NCI-H2029 (cell line): ENCODE measurements around the gene PRKAR2A.

Source experiments
- DNase-seq: peaks from one replicate; lab custom pipeline; 2025; lab: John Stamatoyannopoulos, UW

PRKAR2A gene

DNA sequence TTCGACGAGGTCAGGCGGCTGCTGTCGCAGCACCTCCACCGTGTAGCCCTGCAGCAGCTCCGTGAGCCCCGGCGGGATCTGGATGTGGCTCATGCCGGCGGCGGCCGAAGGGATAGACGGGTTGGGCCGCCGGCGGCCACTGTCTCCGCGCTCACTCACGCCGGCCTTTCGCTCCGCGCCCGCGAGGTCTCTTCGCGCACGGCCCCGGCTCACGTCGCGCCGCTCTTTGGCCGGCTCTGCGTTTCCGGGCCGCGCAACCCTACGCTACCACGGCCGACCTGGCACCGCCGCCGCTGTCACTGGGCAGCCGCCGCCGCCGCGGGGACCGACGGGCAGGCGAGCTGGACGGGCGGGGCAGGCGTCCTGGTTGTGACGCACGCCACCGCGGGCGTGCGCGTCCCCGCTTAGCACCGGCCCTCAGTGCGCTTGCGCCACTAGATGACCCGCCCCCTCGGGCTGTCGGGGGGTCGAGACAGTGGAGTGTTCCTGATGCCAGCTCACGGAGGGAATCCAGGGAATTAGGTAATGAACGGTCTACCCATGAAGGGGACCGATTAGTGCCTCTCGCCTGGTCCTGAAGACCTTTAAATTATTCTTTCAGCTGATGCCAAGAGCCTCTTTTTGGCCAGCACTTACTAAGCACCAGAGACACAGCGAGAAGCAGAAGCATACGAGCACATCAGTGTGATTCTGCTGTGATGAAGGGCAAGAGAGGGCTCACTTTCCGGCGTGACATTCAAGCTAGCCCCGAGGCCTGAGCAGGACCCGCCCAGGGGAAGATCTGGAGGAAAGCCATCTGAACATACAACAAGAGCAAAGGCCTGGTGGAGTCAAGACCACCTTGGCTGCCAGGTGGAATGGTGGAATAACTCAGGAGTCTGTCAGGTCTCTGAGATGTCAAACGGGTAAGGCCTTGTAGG lies at the start of gene PRKAR2A:
PRKAR2A (minus strand) TSS at position 371 of the 920 bp plus-strand sequence; CDS start at position 93, 278 bp downstream.
- peak; percentile 75 for DNase-seq

DNA sequence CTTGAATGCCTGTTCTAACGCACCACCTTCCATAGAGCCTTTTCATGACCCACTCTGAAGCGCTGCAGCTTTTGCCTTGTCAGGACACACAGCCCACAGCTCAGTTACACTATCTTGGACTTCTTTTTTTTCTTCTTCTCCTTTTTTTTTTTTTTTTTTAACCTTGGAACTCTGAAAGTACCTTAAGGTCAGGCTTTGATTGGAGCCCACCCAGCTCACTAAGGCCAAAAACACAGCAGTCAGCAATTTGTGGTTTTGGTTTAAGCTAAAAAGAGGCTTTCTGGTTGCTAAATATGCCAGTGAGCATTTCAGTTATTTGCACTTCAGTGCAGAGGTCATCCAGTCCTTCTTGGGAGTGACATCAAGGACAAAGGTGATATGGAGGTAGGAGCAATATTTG lies 49.3 kb upstream of the PRKAR2A start:
- no peak for DNase-seq

DNA sequence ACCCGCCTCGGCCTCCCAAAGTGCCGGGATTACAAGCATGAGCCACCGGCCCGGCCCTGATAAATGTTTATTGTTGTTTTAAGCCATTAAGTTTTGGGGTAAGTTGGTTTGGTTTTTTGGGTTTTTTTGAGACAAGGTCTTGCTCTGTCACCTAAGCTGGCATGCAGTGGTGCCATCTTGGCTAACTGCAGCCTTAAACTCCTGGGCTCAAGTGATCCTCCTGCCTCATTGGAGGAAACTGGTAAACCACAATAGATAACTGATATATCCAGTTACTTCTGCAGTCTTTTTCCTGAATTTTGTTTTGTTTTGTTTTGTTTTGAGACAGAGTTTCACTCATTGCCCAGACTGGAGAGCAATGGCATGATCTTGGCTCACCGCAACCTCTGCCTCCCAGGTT lies 46.8 kb upstream of the PRKAR2A start:
- no peak for DNase-seq

DNA sequence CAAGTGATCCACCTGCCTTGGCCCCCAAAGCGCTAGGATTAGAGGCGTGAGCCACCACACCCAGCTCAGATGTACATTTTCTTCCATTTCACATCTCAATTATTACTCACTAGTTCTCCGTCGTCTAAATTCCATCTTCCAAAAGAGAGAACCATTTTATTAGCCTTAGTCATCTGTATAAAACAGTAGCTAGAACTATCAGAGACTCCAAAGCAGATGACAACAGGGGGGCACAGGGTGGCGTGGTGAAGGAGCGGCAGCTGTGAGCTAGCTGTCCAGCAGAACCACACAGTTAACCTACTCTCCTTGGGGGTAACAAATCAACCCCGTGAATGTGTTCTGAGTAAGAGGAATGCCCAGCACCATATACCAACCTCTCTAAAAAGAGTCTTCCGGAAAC lies 43.9 kb upstream of the PRKAR2A start:
- DNase-seq = no peak

DNA sequence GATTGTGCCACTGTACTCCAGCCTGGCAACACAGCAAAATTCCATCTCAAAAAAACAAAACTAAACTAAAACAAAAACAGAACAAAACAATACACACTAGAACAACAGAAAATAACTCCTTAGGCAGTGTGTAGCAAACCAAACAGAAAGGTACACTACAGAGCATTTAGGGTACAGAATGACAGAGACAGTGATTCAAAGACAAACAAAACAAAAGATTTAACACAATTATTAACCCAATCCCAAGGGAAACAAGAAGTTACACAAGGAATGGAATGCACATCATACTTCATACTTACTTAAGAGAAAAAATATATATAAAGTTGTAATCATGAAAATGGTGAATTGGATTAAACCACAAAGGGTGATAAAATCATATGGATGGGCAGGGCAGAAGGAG lies 38.1 kb upstream of the PRKAR2A start:
- no peak for DNase-seq

DNA sequence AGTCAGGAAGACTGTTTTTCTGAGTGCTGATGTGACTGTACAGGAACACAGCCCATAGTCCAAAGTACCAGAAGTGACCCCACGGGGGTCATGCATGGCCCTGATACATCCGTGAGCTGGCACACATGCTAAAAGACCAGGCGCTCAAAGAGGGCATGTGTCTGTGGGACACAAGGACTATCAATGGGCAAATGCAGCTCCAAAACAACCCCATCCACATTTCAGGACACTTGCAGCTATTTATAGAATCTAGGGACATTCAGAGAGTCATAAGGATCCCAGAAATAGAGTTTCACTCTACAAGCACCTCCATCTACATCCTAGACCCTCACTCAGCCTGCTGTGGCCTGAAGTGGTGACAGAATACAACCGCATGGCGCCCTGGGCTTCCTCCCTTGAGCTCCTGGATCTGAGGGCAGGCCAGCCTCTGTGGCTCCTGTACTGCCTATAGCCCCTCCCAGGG lies 34.0 kb upstream of the PRKAR2A start:
- DNase-seq = no peak

DNA sequence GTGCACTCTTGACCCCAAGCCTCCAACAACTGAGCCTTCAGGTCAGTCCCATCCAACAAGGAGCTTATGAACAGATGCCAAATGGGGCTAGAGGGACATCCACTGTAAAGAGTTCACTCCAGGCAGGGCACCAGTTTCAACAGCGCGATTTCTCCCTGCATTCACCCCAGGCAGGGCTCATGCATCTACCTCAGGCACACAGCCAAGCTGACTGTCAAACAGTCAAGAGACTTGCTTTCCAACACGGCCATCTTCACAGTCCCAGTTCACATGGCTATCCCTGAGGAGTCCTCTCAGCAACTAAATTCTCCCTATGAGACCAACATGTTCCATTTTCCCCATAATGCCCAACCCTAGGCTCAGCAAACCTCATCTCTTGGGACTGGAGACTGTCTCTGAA lies 33.3 kb upstream of the PRKAR2A start:
- DNase-seq = no peak

DNA sequence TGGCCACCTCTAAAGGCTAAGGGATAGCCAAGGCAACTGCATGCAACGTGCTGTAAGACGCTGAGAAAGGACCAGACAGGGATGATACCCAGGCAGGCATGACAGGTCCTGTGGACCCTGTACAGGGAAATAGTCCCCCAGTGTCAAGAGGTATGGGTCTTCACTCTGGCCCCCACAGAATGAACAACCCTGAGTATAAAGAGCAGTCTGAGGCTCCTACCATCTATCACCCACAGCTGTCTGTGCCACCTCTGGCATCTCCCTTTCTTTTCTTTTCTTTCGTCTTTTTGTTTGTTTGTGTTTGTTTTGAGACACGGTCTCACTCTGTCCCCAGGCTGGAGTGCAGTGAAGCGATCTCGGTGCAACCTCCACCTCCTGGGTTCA lies 32.3 kb upstream of the PRKAR2A start:
- DNase-seq = no peak

DNA sequence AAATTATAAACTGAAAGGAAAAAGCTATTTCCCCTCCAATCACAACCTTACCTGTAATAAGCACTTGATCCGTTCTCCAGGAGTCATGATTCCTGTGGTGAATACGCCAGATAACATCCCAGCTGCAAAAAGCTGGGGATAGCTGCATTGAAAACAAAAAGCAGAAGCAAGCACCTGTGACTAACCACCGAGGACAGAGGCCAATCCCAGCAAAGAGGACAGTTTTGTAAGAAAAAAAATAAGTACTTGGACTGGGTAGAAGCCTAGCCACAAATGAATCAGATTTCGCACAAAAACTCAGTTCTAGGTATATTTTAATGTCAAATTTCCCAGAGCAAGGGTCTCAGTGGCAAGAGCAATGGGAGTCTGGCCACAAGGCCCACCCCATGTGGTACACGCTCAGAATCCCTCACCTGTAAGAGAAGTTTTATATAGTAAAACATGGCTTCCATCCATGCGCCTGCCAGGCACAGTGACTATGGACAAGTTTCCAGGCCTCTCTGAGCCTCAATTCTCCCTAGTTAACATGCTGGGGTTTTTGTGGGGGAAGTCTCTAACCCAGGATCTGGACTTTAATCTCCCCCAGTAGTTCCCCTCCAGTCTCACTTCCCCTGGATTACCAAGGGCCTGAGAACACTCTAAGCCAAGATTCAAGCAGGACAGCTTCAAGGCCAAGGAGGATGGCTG lies 31.8 kb upstream of the PRKAR2A start:
- no peak for DNase-seq

DNA sequence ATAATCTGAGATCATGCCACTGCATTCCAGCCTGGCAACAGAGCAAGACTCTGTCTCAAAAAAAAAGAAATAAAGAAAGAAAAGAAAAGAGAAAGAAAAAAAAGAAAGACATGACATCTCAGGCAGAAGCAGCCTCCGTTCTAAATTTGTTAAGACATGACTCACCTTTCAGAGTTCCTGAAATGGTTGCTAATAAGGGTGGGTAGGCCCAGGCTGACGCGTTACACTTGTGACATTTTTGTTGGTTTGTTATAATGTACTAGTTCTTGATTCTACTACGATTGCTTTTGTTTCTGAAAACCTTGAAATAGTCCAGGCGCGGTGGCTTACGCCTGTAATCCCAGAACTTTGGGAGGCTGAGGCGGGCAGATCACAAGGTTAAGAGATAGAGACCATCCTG lies 30.0 kb upstream of the PRKAR2A start:
- DNase-seq = no peak

DNA sequence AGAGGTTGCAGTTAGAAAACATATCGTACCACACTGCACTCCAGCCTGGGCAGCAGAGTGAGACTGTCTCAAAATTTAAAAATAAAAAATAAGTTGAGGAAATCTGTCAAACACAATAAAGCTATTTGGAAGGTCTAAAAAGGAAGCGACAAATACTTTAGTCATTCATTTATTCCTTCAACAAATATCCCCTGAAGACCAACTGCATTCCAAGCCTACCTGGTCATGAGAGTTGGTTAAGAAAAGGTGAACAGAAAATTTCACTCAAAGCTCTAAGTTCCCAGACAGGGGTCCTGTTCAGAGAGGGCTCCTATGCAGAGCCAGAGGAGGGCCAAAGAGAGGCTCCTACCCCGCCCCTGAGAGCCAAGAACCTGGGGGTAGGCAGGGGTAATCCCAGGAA lies 15.4 kb upstream of the PRKAR2A start:
- no peak for DNase-seq

DNA sequence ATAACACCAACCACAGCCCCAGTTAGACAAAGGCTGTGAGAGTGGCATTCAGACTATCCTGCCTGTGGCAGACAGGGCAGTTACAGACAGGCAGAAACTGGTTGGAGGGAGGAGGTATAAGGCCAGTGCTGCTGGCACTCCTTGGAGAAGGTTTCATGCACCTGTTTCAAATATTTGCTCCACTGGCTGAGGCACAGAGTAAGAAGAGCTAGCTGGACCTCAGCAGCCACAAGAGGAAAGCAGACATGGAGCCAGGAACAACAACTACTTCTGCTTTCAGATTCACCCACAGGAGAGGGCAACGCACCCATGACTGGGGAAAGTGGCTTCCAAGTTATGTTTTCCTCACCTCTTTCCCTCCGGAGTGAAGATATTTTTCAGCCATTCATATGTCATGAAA lies 11.5 kb upstream of the PRKAR2A start:
- no peak for DNase-seq

DNA sequence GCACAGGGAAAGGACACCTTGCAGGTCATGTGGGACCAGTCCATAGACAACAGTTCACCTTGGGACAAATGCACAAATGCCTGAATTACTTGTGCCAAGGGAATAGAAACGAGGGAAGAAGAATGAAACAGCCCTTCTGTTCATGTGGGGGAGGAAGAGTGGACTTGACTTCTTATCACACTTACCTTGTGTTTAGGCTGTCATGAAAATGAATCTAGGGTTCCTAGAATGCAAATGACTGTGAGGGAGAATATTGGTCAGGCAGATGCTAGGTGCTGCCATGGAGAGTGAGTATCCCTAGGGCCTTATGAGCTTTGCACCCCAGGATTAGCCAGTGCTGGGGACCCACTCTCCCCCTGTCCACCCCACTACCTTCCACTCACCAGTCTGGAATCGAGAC lies 11.0 kb upstream of the PRKAR2A start:
- no peak for DNase-seq

DNA sequence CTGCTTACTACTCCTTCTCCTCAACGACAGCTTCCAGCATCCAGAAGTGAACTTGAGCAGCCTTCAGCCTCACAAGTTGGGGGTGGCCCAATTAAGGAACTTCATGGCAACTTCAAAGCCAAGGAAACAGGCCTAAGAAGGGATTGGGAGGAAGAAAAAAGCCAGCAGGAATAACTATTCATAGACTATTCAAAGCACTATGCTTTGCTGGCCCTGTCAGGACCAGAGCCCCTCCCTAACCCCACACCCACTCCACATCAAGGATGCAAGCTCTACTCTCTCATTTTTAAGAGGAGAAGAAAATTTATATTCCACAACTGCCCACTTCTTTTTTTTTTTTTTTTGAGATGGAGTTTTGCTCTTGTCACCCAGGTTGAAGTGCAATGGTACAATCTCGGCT lies 10.0 kb upstream of the PRKAR2A start:
- DNase-seq = no peak

DNA sequence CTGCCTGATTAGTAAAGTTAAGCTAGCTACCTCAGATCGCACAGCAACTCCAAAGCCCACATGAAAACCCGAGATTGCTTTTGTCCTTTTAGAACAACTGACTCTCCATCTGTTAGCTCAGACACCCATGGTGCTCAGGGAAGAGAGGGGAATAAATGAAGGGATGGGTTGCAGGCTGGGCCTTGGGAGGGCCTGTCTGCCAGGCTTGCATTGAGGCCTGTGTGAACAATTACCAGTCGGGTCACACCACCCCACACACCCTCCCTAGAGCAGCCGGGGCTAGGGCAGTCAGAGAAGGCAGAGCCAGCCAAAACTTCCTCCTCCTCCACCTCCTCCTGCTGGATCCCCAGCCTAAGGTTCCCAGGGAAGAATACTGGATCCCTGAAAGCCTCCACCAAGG lies 8.8 kb upstream of the PRKAR2A start:
- no peak for DNase-seq

DNA sequence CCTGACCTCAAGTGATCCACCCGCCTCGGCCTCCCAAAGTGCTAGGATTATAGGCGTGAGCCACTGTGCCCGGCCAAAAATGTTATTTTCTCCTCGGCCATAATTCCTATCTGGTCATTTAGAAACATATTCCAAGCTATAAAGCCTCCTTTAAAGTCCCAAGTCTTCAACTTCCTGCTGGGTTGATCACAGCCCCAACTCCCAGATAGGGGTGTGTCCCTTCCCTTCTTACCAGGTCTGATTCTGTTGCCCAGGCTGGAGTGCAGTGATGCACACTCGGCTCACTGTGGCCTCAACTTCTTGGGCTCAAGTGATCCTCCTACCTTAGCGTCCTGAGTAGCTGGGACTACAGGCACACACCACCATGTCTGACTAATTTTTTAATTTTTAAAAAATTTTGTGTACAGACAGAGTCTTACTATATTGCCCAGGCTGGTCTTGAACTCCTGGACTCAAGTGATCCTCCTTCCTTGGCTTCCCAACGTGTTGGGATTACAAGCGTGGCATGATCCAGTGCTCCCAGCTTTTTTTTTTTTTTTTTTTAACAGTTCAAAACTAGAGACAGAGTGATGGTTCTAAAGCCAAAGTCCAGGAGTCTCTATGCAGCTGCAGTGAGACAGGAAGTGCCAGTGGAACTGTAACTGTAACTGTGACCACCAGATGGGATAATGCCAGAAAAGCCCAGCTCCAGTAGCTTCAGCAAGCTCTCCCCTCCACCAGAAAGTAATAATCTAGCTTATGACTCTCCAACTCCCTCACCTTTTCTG lies 8.2 kb upstream of the PRKAR2A start:
- no peak for DNase-seq

DNA sequence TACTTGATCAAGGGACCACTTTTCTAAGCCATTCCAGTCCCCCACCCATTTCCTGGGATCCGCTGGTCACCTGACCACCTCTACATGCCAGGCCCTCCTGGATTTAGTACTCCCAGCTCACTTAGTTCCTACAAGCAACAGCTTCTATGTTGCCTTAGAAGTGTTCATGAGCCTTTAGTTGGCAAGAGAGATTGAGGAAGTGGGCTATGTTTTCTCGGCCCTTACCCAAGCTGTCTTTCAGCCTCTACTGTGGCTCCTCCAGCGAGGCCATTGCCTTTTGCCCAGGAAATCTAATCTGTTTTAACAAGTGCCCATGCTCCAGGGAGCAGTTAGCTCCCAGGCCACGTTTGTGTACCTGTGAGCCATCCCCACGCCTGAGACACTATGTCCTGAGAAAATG lies 4.5 kb upstream of the PRKAR2A start:
- DNase-seq = no peak

DNA sequence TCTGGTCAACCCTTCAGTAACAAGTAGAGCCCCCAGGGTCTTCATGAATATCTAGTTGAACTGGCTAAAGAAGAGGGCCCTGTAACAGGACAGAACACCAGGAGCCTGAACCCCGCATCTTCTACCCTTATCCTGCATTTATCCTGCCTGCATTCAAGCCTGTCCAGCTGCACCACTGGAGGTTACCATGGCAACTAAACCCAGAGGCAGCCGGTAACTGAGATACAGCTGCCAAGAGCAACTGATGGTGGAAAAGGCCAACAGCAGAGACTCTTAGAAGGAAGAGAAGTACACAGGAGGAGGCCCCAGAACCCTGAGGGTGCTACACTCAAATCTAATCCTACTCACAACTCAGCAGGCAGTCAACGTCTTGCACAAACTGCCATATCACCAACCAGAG lies 3.7 kb upstream of the PRKAR2A start:
- peak; percentile 15 for DNase-seq

DNA sequence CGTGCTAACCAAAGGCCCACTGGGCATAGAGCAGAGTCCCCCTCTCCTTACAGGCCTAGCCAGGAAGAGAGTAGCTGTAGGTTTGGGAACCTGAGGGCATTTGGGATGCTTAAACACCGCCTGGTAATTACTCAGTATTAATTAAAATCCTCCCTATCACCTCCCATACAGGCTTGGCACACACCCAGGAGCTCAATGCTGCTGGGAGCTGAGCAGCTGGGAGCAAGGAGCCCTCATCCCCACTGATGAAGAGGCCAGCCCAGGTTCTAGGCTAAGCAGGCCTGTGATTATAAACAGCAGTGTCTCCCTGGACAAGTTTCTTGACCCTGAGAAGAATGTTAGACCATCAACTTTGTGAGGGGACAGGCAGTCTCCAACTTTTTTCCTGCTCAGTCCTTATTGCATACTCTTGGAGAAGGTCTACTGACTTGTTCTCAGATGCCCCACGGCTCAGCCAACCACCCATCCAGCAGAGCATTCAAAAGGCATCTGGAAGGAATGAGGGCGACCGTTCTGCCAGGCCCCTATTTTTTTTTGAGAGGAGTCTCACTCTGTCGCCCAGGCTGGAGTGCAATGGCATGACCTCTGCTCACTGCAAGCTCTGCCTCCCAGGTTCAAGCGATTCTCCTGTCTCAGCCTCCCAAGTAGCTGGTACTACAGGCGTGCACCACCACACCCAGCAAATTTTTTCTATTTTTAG lies 1.3 kb upstream of the PRKAR2A start:
- DNase-seq = no peak

DNA sequence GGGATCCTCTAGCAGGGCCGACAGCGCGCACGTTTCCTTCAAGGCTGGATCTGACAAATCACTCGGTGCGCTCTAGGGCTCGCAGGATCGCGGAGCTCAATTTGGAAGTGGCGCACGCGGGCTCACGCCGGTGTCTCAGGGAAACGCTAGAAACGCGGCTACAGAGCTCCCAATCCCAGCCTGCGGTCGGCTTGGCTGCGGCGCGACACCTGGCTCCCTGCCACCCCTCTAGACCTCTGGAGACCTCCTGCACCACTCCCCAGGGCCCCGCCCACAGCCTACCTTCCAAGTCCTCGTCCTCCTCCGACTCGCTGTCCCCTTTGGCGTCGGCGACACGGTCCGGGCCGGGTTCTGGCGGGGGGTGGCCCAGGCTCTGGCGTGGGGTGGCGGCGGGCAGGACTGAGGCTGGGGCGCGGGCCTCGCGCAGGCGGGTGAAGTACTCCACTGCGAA lies 596 bp downstream of the PRKAR2A start:
- DNase-seq = peak; percentile 78

DNA sequence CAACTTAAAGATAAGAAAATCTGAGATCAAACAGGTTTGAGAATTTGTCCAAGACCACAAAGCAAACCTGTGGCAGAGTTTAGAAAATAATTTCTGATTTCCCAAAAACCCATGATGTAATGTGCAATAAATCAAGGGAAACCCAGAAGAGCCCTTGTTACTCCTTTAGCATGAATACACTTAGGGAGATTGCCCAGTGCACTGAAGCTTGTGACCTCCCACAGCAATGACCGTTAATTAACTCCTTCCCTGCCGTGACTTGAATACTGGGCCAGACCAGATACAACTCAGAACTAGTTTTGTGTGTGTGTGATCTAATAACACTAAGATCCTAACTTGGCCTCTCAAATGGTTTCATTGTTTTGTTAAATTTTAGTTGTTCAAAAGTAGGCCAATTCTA lies 2.5 kb downstream of the PRKAR2A start:
- DNase-seq = no peak

DNA sequence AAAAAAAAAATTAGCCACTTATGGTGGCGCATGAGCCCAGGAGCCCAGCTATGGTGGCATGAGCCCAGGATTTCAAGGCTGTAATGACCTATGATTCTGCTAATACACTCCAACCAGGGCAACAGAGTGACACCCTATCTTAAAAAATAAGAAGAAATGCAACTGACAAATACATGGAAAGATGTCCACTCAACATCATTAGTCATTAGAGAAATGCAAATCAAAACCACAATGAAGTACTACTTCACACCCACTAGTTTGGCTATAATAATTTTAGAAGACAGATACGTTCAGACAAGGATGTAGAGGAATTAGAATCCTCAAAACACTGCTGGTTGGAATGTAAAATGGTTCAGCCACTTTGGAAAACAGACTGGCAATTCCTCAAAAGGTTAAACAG lies 10.5 kb downstream of the PRKAR2A start:
- no peak for DNase-seq
